GM12874 (cell line): ENCODE results near the gene PRKRIP1.

Experiments used
- TF ChIP-seq, protein P1 (sequence below): IDR thresholded peaks from 2 replicates; pipeline ENCODE4 v1.5.1; 2011; ENCODE audit warnings: low read depth, mild to moderate bottlenecking, control low read depth, low read length, moderate library complexity; ENCODE audit not compliant: insufficient read depth

PRKRIP1 gene

DNA sequence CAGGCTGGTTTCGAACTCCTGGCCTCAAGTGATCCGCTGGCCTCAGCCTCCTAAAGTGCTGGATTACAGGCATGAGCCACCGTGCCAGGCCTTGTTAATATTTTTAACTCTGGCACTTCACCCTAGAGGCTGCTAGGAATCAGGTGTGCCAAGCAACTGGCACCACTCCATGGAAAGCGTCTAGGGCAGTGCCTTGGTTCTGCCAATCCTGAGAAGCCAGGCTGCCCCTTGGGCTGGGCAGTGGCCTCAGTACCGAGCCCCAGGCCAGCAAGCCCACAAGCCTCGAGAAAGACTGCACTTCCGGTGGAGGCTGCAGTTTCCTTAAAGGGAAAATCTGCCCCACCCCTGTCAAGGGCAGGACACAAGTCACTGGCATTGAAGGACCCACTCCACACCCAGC lies 57.2 kb downstream of the PRKRIP1 start:
- TF ChIP-seq, protein P1, sequence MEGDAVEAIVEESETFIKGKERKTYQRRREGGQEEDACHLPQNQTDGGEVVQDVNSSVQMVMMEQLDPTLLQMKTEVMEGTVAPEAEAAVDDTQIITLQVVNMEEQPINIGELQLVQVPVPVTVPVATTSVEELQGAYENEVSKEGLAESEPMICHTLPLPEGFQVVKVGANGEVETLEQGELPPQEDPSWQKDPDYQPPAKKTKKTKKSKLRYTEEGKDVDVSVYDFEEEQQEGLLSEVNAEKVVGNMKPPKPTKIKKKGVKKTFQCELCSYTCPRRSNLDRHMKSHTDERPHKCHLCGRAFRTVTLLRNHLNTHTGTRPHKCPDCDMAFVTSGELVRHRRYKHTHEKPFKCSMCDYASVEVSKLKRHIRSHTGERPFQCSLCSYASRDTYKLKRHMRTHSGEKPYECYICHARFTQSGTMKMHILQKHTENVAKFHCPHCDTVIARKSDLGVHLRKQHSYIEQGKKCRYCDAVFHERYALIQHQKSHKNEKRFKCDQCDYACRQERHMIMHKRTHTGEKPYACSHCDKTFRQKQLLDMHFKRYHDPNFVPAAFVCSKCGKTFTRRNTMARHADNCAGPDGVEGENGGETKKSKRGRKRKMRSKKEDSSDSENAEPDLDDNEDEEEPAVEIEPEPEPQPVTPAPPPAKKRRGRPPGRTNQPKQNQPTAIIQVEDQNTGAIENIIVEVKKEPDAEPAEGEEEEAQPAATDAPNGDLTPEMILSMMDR, result no peak

DNA sequence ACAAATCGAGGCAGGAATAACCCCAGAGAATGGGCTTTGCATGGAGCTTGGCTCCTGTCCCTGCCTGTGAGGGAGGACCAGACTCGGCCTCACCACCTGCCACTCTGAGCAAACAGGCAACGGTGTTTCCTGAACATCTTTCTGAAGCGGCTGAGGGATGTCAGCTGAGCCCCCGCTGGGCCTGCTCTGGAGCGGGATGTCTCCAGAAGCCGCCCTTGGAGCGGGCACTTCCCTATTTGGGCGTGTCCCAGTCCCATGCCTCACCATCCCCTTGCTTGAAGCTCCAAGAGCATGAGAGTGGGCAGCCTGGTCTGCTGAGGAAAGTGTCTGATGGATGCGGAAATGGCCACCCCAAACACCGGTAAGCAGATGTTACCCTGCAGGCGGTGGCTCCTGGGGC lies 58.3 kb downstream of the PRKRIP1 start:
- TF ChIP-seq, protein P1, result no peak

DNA sequence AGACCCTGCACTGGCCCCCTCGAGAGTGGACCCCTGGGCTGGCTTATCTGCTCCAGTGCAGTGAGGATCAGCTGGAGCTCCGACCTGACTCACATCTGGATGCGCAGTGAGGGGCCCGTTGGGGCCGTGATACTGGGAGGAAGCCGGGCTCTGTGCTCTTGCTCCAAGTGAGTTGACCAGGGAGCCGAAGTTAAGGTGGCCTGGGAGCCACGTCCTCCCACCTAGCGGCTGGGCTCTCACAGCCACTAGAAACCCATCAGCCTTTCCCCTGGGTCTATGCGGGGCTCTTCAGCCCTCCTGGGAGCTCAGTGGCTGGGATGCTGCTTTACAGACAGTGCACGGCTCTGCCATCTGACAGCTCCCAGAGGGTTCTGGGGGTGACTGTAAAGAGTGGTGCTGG lies 59.4 kb downstream of the PRKRIP1 start:
- TF ChIP-seq, protein P1, result no peak

DNA sequence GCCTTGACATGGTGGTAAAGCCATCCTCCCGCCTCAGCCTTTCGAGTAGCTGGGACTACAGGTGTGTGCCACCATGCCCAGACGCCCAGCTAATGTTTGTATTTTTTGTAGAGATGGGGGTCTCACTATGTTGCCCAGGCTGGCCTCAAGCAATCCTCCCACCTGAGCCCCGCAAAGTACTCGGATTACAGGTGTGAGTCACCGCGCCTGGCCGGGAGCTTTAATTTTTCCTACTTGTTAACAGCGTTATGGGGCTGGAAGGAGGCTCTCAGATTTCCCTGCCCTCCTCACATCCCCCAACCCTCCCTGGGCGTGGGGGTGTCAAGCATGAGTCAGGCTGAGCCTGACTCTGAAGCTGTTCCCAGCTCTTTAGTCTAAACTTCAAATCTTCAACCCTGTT lies 60.2 kb downstream of the PRKRIP1 start:
- TF ChIP-seq, protein P1, result no peak

DNA sequence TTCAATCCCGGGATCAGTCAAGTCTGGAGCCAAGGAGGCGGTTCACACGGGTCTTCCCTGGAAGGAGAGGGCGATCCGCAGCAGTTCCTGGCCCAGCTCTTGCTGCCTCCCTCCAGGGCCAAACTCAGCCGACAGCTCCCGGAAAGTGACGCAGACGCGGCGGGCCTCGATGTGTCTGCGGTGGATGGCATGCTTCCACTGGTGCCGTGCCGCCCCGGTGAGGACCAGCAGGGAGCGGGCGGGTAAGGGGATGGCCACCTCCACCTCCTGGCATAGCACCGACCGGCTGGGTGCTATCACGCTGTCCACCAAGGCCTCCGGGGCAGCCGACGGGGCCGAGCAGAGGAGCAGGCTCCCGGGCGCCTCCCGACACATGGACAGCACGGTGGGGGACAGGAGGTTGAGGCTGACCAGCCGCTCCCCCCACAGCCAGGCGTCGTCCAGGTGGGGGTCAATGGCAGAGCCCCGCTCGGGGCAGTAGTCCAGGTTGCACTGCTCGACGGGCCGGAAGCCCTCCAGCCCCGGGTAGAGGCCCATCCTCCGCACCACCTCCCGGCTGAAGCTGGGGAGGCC lies 61.3 kb downstream of the PRKRIP1 start:
- TF ChIP-seq, protein P1, result no peak

DNA sequence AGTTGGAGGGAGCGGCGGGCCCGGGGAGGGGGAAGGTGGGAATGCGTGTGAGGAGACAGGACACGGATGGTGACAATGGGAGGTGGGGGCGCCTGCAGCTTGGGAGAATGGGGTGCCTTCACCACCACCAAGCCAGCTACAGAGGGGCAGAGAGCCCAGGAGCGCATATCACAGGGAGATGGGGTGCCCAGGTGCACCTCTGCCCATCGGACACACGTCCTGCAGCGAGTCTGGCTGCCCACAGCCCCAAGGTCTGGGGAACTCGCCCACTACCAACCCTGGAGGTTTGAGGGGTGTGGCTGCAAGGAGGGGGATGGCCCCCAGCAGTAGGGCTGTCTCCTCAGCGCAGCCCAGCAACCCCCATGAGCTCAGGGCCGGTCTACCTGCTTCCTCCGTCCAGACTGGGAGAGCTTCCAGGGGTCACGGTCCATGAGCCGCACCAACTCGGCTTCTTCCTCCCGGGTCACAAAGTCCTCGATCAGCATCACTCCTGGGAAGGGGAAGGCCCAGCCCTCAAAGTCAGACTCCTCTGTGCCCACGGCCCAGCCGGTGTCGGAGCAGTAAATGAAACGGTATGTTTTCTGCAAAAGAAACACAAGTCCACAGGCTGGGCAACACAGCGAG lies 63.2 kb downstream of the PRKRIP1 start:
- TF ChIP-seq, protein P1, result no peak

DNA sequence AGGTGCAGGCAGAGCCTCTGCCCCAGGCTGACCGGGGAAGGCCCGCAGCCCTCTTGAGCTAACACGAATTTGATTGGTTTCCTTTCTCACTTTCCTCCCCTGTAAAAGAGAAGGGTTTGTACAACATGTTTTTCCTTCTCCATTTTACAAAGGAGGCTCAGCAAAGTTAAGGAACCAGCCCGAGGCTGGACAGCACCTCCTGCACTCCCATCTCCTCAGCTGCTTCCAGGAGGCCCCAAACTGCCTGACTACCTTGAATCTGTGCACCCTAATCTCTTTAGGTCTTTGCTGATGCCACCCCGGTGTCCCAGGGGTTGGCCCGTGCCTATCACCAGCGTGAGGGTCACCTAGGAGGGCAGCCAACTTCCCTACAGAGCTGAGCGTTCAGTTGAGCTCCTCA lies 64.3 kb downstream of the PRKRIP1 start:
- TF ChIP-seq, protein P1, result no peak
